Neural cell (in vitro differentiated cells): ENCODE results near the gene TADA2A. TPM values are rescaled to one million over a fixed set of nuclear protein-coding genes. Genes with fewer than 3 reads are reported as not detected.

Experiments used
- H2AFZ ChIP-seq: fragments of 200-600, 300-800 bp; sonication (generic), shearing (Covaris generic); 2 replicates; pipeline ENCODE4 v1.6.0; 2014; ENCODE audit warnings: low read depth, mild to moderate bottlenecking, antibody characterized with exemption, low read length, moderate library complexity
- H3F3A ChIP-seq: fragments of 200-600 bp; shearing (Covaris generic); 2 replicates; pipeline ENCODE4 v1.6.1; 2016; ENCODE audit warnings: mild to moderate bottlenecking, moderate library complexity, mixed read lengths, antibody characterized with exemption, low read length; ENCODE audit not compliant: insufficient read depth, poor library complexity, severe bottlenecking
- H3K27ac ChIP-seq: fragments of 200-600, 300-800 bp; sonication (generic), shearing (Covaris generic); 2 replicates; pipeline ENCODE4 v1.5.1; 2014; ENCODE audit warnings: mild to moderate bottlenecking, low read length, moderate library complexity
- H3K27me3 ChIP-seq: fragments of 300-800, 200-600 bp; sonication (generic), shearing (Covaris generic); 2 replicates; pipeline ENCODE4 v1.6.0; 2014; ENCODE audit warnings: mild to moderate bottlenecking, low read depth, low read length, moderate library complexity; ENCODE audit not compliant: insufficient read depth
- H3K36me3 ChIP-seq: fragments of 300-800, 200-600 bp; sonication (generic), shearing (Covaris generic); 2 replicates; pipeline ENCODE4 v1.5.1; 2014; ENCODE audit warnings: mild to moderate bottlenecking, antibody characterized with exemption, low read length, moderate library complexity; ENCODE audit not compliant: insufficient read depth
- H3K4me2 ChIP-seq: fragments of 300-800, 200-600 bp; sonication (generic), shearing (Covaris generic); 2 replicates; pipeline ENCODE4 v1.6.0; 2014; ENCODE audit warnings: mild to moderate bottlenecking, low read length
- H3K4me3 ChIP-seq: fragments of 300-800, 200-600 bp; sonication (generic), shearing (Covaris generic); 2 replicates; pipeline ENCODE4 v1.5.1; 2014; ENCODE audit warnings: mild to moderate bottlenecking, low read length, moderate library complexity
- H3K79me2 ChIP-seq: fragments of 200-600 bp; shearing (Covaris generic); replicated peaks from 2 replicates; pipeline ENCODE4 v1.6.0; 2014; ENCODE audit warnings: mild to moderate bottlenecking, low read length, moderate library complexity; ENCODE audit not compliant: insufficient read depth
- H3K9ac ChIP-seq: fragments of 300-800, 200-600 bp; sonication (generic), shearing (Covaris generic); 2 replicates; pipeline ENCODE4 v1.6.1; 2016; ENCODE audit warnings: mild to moderate bottlenecking, low read length, mixed read lengths
- H3K9me2 ChIP-seq: fragments of 200-600 bp; shearing (Covaris generic); 2 replicates; pipeline ENCODE4 v1.6.1; 2016; ENCODE audit warnings: mild to moderate bottlenecking, low read length, mixed read lengths; ENCODE audit not compliant: insufficient read depth
- H3K9me3 ChIP-seq: fragments of 200-600, 300-800 bp; sonication (generic), shearing (Covaris generic); 2 replicates; pipeline ENCODE4 v1.6.1; 2016; ENCODE audit warnings: mild to moderate bottlenecking, mixed run types, low read length, moderate library complexity, mixed read lengths
- H4K20me1 ChIP-seq: fragments of 200-600 bp; shearing (Covaris generic); 2 replicates; pipeline ENCODE4 v1.6.1; 2016; ENCODE audit warnings: mild to moderate bottlenecking, mixed run types; ENCODE audit not compliant: insufficient read depth
- EP300 ChIP-seq: fragments of 450-650 bp; conservative IDR thresholded peaks from 2 replicates; pipeline ENCODE4 v1.6.1; 2014; ENCODE audit warnings: antibody characterized with exemption, mild to moderate bottlenecking, moderate library complexity; ENCODE audit not compliant: poor library complexity, severe bottlenecking
- EZH2 ChIP-seq: fragments of 200-600, 300-800 bp; shearing (Covaris generic), sonication (generic); IDR thresholded peaks from 2 replicates; pipeline ENCODE4 v1.6.1; 2014; ENCODE audit warnings: antibody characterized with exemption, low read length, borderline replicate concordance, mild to moderate bottlenecking; ENCODE audit not compliant: insufficient read depth, poor library complexity, severe bottlenecking
- MXI1 ChIP-seq: fragments of 450-650 bp; conservative IDR thresholded peaks from 2 replicates; pipeline ENCODE4 v1.6.1; 2014; ENCODE audit warnings: antibody characterized with exemption, mild to moderate bottlenecking; ENCODE audit not compliant: poor library complexity, severe bottlenecking
- POLR2AphosphoS5 ChIP-seq: IDR thresholded peaks from 2 replicates; pipeline ENCODE4 v1.6.1; 2012
- RAD21 ChIP-seq: fragments of 450-650 bp; conservative IDR thresholded peaks from 2 replicates; pipeline ENCODE4 v1.6.1; 2014; ENCODE audit warnings: antibody characterized with exemption, mild to moderate bottlenecking, moderate library complexity
- SMC3 ChIP-seq: fragments of 450-650 bp; conservative IDR thresholded peaks from 2 replicates; pipeline ENCODE4 v1.6.1; 2014; ENCODE audit warnings: antibody characterized with exemption, mild to moderate bottlenecking, moderate library complexity; ENCODE audit not compliant: poor library complexity
- TAF1 ChIP-seq: IDR thresholded peaks from 2 replicates; pipeline ENCODE4 v1.6.1; 2012; ENCODE audit warnings: low read depth
- polyA plus RNA-seq: library from polyadenylated mRNA; depleted of rRNA; stranded (reverse); fragments of >200 nt; gene quantifications from 2 replicates; pipeline ENCODE4 v1.2.3, GENCODE V29; 2014
- TF ChIP-seq, protein P1 (sequence below): fragments of 450-650 bp; IDR thresholded peaks from 2 replicates; pipeline ENCODE4 v1.5.1; 2014; ENCODE audit warnings: antibody characterized with exemption, mild to moderate bottlenecking, moderate library complexity; ENCODE audit not compliant: poor library complexity, severe bottlenecking
- TF ChIP-seq, protein P2 (sequence below): IDR thresholded peaks from 2 replicates; pipeline ENCODE4 v1.6.1; 2012; ENCODE audit warnings: borderline replicate concordance

TADA2A gene
- polyA plus RNA-seq, 1 donor from 2014 or later = 23.5 TPM

DNA sequence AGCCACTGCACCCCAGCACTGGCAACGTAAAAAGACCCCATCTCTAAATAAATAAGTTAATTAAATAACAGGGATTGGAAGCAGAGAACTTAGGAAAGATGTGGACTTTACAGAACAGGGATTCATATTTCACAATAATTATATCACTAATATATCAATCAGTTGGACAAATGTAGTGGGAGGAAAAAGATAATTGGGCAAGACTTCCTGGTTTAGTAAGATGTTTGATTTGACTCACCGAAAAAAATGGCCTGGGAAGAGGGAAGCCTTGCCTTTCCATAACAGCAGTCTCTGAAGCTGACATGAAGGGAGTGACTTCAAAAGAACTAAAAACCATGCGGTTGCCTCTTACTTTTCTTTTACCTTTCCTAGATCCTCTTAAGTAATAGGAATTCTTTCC is 46.1 kb upstream of the TADA2A start:
- Histone ChIP-seq H3K27ac (no peak overlapping the region), H3K4me3 (no peak overlapping the region), H3K9me3 (no peaks in the 10 kb centered on the region), H2AFZ (no peak overlapping the region), H4K20me1 (no peaks in the 10 kb centered on the region), H3K9me2 (no peaks in the 10 kb centered on the region), H3F3A (no peaks in the 10 kb centered on the region), H3K36me3 (no peaks in the 10 kb centered on the region), H3K79me2 (peaks cover 9% of the 10 kb centered on the region), H3K4me2 (no peak overlapping the region), H3K9ac (no peak overlapping the region), H3K27me3 (no peaks in the 10 kb centered on the region)
- TF ChIP-seq MXI1 (no peak), POLR2AphosphoS5 (no peak), RAD21 (no peak), EZH2 (no peak), SMC3 (no peak), EP300 (no peak), TAF1 (no peak)
- TF ChIP-seq, protein P1, sequence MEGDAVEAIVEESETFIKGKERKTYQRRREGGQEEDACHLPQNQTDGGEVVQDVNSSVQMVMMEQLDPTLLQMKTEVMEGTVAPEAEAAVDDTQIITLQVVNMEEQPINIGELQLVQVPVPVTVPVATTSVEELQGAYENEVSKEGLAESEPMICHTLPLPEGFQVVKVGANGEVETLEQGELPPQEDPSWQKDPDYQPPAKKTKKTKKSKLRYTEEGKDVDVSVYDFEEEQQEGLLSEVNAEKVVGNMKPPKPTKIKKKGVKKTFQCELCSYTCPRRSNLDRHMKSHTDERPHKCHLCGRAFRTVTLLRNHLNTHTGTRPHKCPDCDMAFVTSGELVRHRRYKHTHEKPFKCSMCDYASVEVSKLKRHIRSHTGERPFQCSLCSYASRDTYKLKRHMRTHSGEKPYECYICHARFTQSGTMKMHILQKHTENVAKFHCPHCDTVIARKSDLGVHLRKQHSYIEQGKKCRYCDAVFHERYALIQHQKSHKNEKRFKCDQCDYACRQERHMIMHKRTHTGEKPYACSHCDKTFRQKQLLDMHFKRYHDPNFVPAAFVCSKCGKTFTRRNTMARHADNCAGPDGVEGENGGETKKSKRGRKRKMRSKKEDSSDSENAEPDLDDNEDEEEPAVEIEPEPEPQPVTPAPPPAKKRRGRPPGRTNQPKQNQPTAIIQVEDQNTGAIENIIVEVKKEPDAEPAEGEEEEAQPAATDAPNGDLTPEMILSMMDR = no peak
- TF ChIP-seq, protein P2, sequence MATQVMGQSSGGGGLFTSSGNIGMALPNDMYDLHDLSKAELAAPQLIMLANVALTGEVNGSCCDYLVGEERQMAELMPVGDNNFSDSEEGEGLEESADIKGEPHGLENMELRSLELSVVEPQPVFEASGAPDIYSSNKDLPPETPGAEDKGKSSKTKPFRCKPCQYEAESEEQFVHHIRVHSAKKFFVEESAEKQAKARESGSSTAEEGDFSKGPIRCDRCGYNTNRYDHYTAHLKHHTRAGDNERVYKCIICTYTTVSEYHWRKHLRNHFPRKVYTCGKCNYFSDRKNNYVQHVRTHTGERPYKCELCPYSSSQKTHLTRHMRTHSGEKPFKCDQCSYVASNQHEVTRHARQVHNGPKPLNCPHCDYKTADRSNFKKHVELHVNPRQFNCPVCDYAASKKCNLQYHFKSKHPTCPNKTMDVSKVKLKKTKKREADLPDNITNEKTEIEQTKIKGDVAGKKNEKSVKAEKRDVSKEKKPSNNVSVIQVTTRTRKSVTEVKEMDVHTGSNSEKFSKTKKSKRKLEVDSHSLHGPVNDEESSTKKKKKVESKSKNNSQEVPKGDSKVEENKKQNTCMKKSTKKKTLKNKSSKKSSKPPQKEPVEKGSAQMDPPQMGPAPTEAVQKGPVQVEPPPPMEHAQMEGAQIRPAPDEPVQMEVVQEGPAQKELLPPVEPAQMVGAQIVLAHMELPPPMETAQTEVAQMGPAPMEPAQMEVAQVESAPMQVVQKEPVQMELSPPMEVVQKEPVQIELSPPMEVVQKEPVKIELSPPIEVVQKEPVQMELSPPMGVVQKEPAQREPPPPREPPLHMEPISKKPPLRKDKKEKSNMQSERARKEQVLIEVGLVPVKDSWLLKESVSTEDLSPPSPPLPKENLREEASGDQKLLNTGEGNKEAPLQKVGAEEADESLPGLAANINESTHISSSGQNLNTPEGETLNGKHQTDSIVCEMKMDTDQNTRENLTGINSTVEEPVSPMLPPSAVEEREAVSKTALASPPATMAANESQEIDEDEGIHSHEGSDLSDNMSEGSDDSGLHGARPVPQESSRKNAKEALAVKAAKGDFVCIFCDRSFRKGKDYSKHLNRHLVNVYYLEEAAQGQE = no peak

DNA sequence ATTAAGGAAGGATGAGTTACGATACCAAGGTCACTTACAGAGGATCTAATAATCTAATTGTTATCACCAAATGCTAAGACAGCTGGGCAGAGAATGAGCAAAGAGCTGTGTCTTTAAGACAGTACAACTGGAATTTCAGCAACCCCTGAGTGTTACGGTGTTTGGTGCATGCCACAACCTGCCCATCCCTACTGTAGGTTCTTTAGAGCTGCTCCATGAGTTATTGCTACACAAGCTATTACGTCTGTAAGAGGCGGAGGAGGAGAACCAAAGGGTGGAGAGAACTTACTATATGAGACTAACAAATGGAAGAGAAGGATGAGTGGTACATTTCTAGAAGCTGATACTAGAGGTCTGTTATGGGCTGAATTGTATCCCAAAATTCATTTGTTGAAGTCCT is 45.1 kb upstream of the TADA2A start:
- peaks cover 3% of the 10 kb centered on the region for H3K79me2 ChIP-seq
- no peaks in the 10 kb centered on the region for H3K9me2 ChIP-seq
- H3K27me3 ChIP-seq = no peaks in the 10 kb centered on the region
- no peaks in the 10 kb centered on the region for H3K36me3 ChIP-seq
- no peak overlapping the region for H3K4me3 ChIP-seq
- no peak overlapping the region for H3K4me2 ChIP-seq
- H4K20me1 ChIP-seq = no peaks in the 10 kb centered on the region
- H2AFZ ChIP-seq = no peak overlapping the region
- TF ChIP-seq RAD21 = no peak
- TF ChIP-seq, protein P1 = no peak
- no peak for TF ChIP-seq EZH2
- TF ChIP-seq SMC3 = no peak
- no peaks in the 10 kb centered on the region for H3F3A ChIP-seq
- H3K9me3 ChIP-seq = no peaks in the 10 kb centered on the region
- no peak overlapping the region for H3K27ac ChIP-seq
- H3K9ac ChIP-seq = no peak overlapping the region
